Ramos (cell line): ENCODE data around the gene FAM181A.

Experiments
- in situ Hi-C: fragments of 300-500 bp; cut with MboI; formaldehyde crosslinking; loops from one replicate; pipeline ENCODE4 v1.14.3; 2022; ENCODE audit warnings: low sequenced_read_pairs; ENCODE audit not compliant: unreplicated experiment

Gene FAM181A

GRCh38 chr14:93958567-93959238, 31.6 kb downstream of the FAM181A start:
- in situ Hi-C loops, result loop anchor here (25.0 kb wide), 2 partner anchors 1504 to 1704 kb away; no protein-coding TSS in a partner anchor

GRCh38 chr14:93959239-93960107, 32.3 kb downstream of the FAM181A start:
- in situ Hi-C loops, result loop anchor here (25.0 kb wide), 2 partner anchors 1503 to 1703 kb away; no protein-coding TSS in a partner anchor

GRCh38 chr14:93960108-93960475, 32.9 kb downstream of the FAM181A start:
- in situ Hi-C loops, result loop anchor here (25.0 kb wide), 2 partner anchors 1502 to 1702 kb away; no protein-coding TSS in a partner anchor

- in situ Hi-C loops, result loop anchor here (25.0 kb wide), 2 partner anchors 1501 to 1701 kb away; no protein-coding TSS in a partner anchor
Observed at GRCh38 chr14:93960774-93961438, 33.8 kb downstream of the FAM181A start.

GRCh38 chr14:93961620-93962019, 34.5 kb downstream of the FAM181A start:
- in situ Hi-C loops, result loop anchor here (25.0 kb wide), 2 partner anchors 1501 to 1701 kb away; no protein-coding TSS in a partner anchor

GRCh38 chr14:93962701-93963601, 35.8 kb downstream of the FAM181A start:
- in situ Hi-C loops, result loop anchor here (25.0 kb wide), 2 partner anchors 1499 to 1699 kb away; no protein-coding TSS in a partner anchor

GRCh38 chr14:93963692-93964091, 36.5 kb downstream of the FAM181A start:
- in situ Hi-C loops, result loop anchor here (25.0 kb wide), 2 partner anchors 1499 to 1699 kb away; no protein-coding TSS in a partner anchor

- in situ Hi-C loops, result loop anchor here (25.0 kb wide), 2 partner anchors 1498 to 1698 kb away; no protein-coding TSS in a partner anchor
Observed at GRCh38 chr14:93964281-93964680, 37.1 kb downstream of the FAM181A start.

- in situ Hi-C loops, result loop anchor here (25.0 kb wide), 2 partner anchors 1497 to 1697 kb away; no protein-coding TSS in a partner anchor
Observed at GRCh38 chr14:93964820-93965286, 37.7 kb downstream of the FAM181A start.

GRCh38 chr14:93965287-93965821, 38.2 kb downstream of the FAM181A start:
- in situ Hi-C loops, result loop anchor here (25.0 kb wide), 2 partner anchors 1497 to 1697 kb away; no protein-coding TSS in a partner anchor

GRCh38 chr14:93965946-93966474, 38.9 kb downstream of the FAM181A start:
- in situ Hi-C loops, result loop anchor here (25.0 kb wide), 2 partner anchors 1496 to 1696 kb away; no protein-coding TSS in a partner anchor

GRCh38 chr14:93967637-93968250, 40.6 kb downstream of the FAM181A start:
- in situ Hi-C loops, result loop anchor here (25.0 kb wide), 2 partner anchors 1495 to 1695 kb away; no protein-coding TSS in a partner anchor

GRCh38 chr14:93969082-93969828, 42.1 kb downstream of the FAM181A start:
- in situ Hi-C loops, result loop anchor here (25.0 kb wide), 2 partner anchors 1493 to 1693 kb away; no protein-coding TSS in a partner anchor

- in situ Hi-C loops, result loop anchor here (25.0 kb wide), 2 partner anchors 1492 to 1692 kb away; no protein-coding TSS in a partner anchor
Observed at GRCh38 chr14:93970585-93970964, 43.4 kb downstream of the FAM181A start.

GRCh38 chr14:93970965-93971634, 44.0 kb downstream of the FAM181A start:
- in situ Hi-C loops, result loop anchor here (25.0 kb wide), 2 partner anchors 1491 to 1691 kb away; no protein-coding TSS in a partner anchor

GRCh38 chr14:93971635-93972027, 44.5 kb downstream of the FAM181A start:
- in situ Hi-C loops, result loop anchor here (25.0 kb wide), 2 partner anchors 1491 to 1691 kb away; no protein-coding TSS in a partner anchor
